KMS-11 (cell line): ENCODE results near the gene THOC1.
"Not testable (repeated sequence)": the region's sequence is repeated elsewhere in the genome, so short reads cannot be mapped to it uniquely, and the experiment has no call there.

Source experiments
- H2AFZ ChIP-seq: fragments of 200-600 bp; sonication (generic); 2 replicates; pipeline ENCODE4 v1.6.1; 2016; ENCODE audit warnings: antibody characterized with exemption, mixed run types, low read depth
- H3K27ac ChIP-seq: fragments of 200-600 bp; sonication (generic); 2 replicates; pipeline ENCODE4 v1.6.1; 2016; ENCODE audit warnings: mild to moderate bottlenecking, mixed run types
- H3K27me3 ChIP-seq: fragments of 200-600 bp; sonication (generic); 2 replicates; pipeline ENCODE4 v1.6.1; 2017; ENCODE audit warnings: mild to moderate bottlenecking, low read depth, mixed run types, moderate library complexity; ENCODE audit not compliant: insufficient read depth
- H3K36me3 ChIP-seq: fragments of 200-600 bp; sonication (generic); 2 replicates; pipeline ENCODE4 v1.6.1; 2017; ENCODE audit warnings: mild to moderate bottlenecking, mixed run types; ENCODE audit not compliant: insufficient read depth
- H3K4me1 ChIP-seq: fragments of 200-600 bp; sonication (generic); 2 replicates; pipeline ENCODE4 v1.6.1; 2016; ENCODE audit warnings: mild to moderate bottlenecking, low read depth, mixed run types; ENCODE audit not compliant: poor library complexity, severe bottlenecking
- H3K4me2 ChIP-seq: fragments of 200-600 bp; sonication (generic); 2 replicates; pipeline ENCODE4 v1.7.0; 2016; ENCODE audit warnings: mild to moderate bottlenecking, mixed run types
- H3K4me3 ChIP-seq: fragments of 200-600 bp; sonication (generic); IDR thresholded peaks from 2 replicates; pipeline ENCODE4 v1.6.1; 2017; ENCODE audit warnings: low read depth, low read length, mixed read lengths; ENCODE audit not compliant: insufficient read depth
- H3K79me2 ChIP-seq: fragments of 200-600 bp; sonication (generic); 2 replicates; pipeline ENCODE4 v1.6.1; 2016; ENCODE audit warnings: low read depth, mixed run types; ENCODE audit not compliant: insufficient read depth
- H3K9ac ChIP-seq: fragments of 200-600 bp; sonication (generic); 2 replicates; pipeline ENCODE4 v1.6.1; 2016; ENCODE audit warnings: mild to moderate bottlenecking, mixed run types
- H4K20me1 ChIP-seq: fragments of 200-600 bp; sonication (generic); 2 replicates; pipeline ENCODE4 v1.6.1; 2016; ENCODE audit warnings: mild to moderate bottlenecking, mixed run types; ENCODE audit not compliant: insufficient read depth
- TF ChIP-seq, protein P1 (sequence below): fragments of 200-600 bp; sonication (generic); conservative IDR thresholded peaks from 2 replicates; pipeline ENCODE4 v1.6.1; 2017; ENCODE audit warnings: low read depth, mild to moderate bottlenecking, antibody characterized with exemption, low read length, moderate library complexity, mixed read lengths

Gene THOC1

DNA sequence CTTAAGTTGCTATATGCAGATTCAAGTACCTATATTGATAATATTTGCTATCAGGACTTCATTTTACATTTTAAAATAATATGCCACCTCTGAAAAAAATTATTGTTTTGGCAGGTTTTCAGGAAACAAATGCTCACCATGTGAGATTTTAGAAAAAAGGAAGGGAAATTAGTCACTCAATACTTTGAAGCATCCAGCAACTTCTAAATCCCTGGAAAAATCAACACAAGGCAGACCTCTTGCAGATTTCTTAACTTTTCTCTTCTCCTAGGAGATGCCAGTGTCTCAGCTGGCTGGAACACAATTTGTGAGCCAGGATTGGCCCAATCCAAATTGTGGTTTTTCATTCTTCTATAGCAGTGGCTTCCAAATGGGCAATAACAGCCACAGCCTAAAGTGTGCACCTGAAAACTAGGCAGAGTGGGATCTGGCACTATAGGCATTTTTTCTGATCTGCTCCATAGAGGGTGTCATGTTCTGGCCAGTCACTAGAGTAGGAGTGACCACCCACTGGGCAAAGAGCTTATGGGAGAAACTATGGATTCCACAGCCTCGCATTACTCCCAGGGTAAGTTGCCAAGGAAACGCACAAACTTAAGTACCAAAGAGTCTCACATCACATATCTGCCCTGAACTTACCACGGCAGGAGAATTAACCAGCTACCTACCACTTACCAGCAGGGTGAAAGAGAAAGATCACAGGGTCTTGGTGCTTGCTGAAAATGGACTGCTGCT, 28.1 kb upstream of the THOC1 start:
- no peaks in the 10 kb centered on the region for H3K36me3 ChIP-seq
- no peaks in the 10 kb centered on the region for H3K27me3 ChIP-seq
- TF ChIP-seq, protein P1, sequence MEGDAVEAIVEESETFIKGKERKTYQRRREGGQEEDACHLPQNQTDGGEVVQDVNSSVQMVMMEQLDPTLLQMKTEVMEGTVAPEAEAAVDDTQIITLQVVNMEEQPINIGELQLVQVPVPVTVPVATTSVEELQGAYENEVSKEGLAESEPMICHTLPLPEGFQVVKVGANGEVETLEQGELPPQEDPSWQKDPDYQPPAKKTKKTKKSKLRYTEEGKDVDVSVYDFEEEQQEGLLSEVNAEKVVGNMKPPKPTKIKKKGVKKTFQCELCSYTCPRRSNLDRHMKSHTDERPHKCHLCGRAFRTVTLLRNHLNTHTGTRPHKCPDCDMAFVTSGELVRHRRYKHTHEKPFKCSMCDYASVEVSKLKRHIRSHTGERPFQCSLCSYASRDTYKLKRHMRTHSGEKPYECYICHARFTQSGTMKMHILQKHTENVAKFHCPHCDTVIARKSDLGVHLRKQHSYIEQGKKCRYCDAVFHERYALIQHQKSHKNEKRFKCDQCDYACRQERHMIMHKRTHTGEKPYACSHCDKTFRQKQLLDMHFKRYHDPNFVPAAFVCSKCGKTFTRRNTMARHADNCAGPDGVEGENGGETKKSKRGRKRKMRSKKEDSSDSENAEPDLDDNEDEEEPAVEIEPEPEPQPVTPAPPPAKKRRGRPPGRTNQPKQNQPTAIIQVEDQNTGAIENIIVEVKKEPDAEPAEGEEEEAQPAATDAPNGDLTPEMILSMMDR: no peak
- H4K20me1 ChIP-seq: no peaks in the 10 kb centered on the region
- H3K4me2 ChIP-seq: no peak overlapping the region
- H3K9ac ChIP-seq: no peak overlapping the region
- no peak overlapping the region for H3K4me3 ChIP-seq
- H3K79me2 ChIP-seq: no peaks in the 10 kb centered on the region
- no peak overlapping the region for H2AFZ ChIP-seq
- H3K4me1 ChIP-seq: no peaks in the 10 kb centered on the region
- no peak overlapping the region for H3K27ac ChIP-seq

DNA sequence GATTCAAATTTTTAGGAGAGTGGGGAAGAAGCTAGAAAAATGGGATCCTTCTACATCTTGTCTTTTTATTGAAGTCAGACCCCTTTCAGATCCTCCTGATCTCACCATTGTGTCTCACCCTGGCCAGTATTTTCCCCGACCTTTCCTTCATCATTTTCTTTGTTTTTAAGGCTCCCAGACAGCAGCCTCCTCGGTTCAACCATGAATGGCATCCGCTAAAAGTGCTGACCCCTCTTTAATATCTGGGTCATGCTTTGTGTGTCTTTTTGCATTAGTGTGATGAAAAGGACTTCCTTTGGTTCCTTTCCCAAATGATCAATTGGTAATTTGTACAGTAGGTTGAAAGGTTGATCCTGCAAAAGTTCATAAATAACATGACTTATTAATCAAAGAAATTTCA, 26.7 kb upstream of the THOC1 start:
- Histone ChIP-seq H3K27ac (no peak overlapping the region), H3K79me2 (no peaks in the 10 kb centered on the region), H3K4me3 (no peak overlapping the region), H3K36me3 (no peaks in the 10 kb centered on the region), H3K4me2 (no peak overlapping the region), H2AFZ (no peak overlapping the region), H3K27me3 (no peaks in the 10 kb centered on the region), H3K4me1 (no peaks in the 10 kb centered on the region), H4K20me1 (no peaks in the 10 kb centered on the region), H3K9ac (no peak overlapping the region)
- TF ChIP-seq, protein P1: no peak

- Histone ChIP-seq H4K20me1 (no peaks in the 10 kb centered on the region), H3K79me2 (no peaks in the 10 kb centered on the region), H3K4me1 (no peaks in the 10 kb centered on the region), H3K36me3 (no peaks in the 10 kb centered on the region), H3K4me3 (no peak overlapping the region), H3K4me2 (no peak overlapping the region), H2AFZ (no peak overlapping the region), H3K27me3 (no peaks in the 10 kb centered on the region), H3K9ac (no peak overlapping the region), H3K27ac (no peak overlapping the region)
- TF ChIP-seq, protein P1: no peak
Measured at GRCh38 chr18:293536-293935, 25.7 kb upstream of the THOC1 start.

- TF ChIP-seq, protein P1: no peak
- H3K4me2 ChIP-seq: no peak overlapping the region
- H4K20me1 ChIP-seq: no peaks in the 10 kb centered on the region
- H3K4me1 ChIP-seq: no peaks in the 10 kb centered on the region
- H3K36me3 ChIP-seq: no peaks in the 10 kb centered on the region
- no peak overlapping the region for H3K4me3 ChIP-seq
- no peak overlapping the region for H3K9ac ChIP-seq
- no peaks in the 10 kb centered on the region for H3K27me3 ChIP-seq
- no peaks in the 10 kb centered on the region for H3K79me2 ChIP-seq
- no peak overlapping the region for H2AFZ ChIP-seq
- no peak overlapping the region for H3K27ac ChIP-seq
Measured at GRCh38 chr18:292271-292670, 24.4 kb upstream of the THOC1 start.

DNA sequence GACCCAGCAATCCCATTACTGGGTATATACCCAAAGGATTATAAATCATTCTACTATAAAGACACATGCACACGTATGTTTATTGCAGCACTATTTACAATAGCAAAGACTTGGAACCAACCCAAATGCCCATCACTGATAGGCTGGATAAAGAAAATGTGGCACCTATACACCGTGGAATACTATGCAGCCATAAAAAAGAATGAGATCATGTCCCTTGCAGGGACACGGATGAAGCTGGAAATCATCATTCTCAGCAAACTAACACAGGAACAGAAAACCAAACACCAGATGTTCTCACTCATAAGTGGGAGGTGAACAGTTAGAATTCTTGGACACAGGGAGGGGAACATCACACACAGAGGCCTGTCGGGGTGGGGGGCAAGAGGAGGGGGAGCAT, 22.1 kb upstream of the THOC1 start:
- not testable (repeated sequence) for H3K27ac ChIP-seq, H3K9ac ChIP-seq, H4K20me1 ChIP-seq, H3K4me2 ChIP-seq, H3K27me3 ChIP-seq, H3K4me3 ChIP-seq, H3K4me1 ChIP-seq, H3K79me2 ChIP-seq, H3K36me3 ChIP-seq, H2AFZ ChIP-seq
